BLaER1 treated with 17β-estradiol and CSF1 and Interleukin-3, amounts not matched to agents 10 nM and 100 nM (cell line): ENCODE results near the gene BORA.
"Not testable (repeated sequence)": the region's sequence is repeated elsewhere in the genome, so short reads cannot be mapped to it uniquely, and the experiment has no call there.

ENCODE experiments used
- H3K27ac ChIP-seq, 11 experiments: shearing (Covaris generic); formaldehyde crosslinking; 2 replicates each; pipeline ENCODE4 v1.8.1; 2022
- H3K27me3 ChIP-seq, 11 experiments: shearing (Covaris generic); formaldehyde crosslinking; 2 replicates each; pipeline ENCODE4 v1.8.1; 2022
- H3K36me3 ChIP-seq, 11 experiments: shearing (Covaris generic); formaldehyde crosslinking; 2 replicates each; pipeline ENCODE4 v1.8.1; 2022
- H3K4me1 ChIP-seq, 10 experiments: shearing (Covaris generic); formaldehyde crosslinking; 2 replicates each; pipeline ENCODE4 v1.8.1; 2022
- H3K4me2 ChIP-seq, 11 experiments: shearing (Covaris generic); formaldehyde crosslinking; 2 replicates each; pipeline ENCODE4 v1.8.1; 2022
- H3K4me3 ChIP-seq, 10 experiments: shearing (Covaris generic); formaldehyde crosslinking; 2 replicates each; pipeline ENCODE4 v1.8.1; 2022
- H3K9ac ChIP-seq, 11 experiments: shearing (Covaris generic); formaldehyde crosslinking; 2 replicates each; pipeline ENCODE4 v1.8.1; 2022
- H3K9me3 ChIP-seq, 11 experiments: shearing (Covaris generic); formaldehyde crosslinking; replicated peaks in 1 of 11; 2 replicates each; pipeline ENCODE4 v1.8.1; 2022
- H4K20me1 ChIP-seq, 11 experiments: shearing (Covaris generic); formaldehyde crosslinking; 2 replicates each; pipeline ENCODE4 v1.8.1; 2022
- Cebpa-rat ChIP-seq, 11 experiments: shearing (Covaris generic); IDR thresholded peaks; 2 replicates each; pipeline ENCODE4 v1.8.1; 2022

The BORA gene

DNA sequence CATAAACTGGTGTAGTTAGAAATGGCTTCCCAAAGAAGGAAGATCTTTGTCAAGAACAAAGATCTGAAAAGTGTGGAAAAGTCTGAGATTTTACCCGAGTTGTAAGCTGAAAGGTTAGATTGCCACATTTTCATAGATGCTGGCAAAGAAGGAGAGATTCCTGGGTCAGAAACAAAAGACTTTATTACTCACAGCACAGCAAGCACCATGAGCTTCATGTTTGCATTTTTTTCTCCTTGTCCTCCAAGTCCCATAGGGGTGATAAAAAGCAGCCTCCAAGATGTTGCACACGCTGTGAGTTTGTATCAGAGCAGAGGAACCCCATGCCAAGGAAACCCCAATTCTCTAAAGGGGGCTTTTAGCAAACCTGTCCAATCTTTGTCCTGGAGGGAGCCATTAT, 29.6 kb upstream of the BORA start:
- Histone ChIP-seq H3K27me3 (no peaks in the 10 kb centered on the region), H3K9ac (no peak overlapping the region), H3K9me3 (peaks cover under 1 to 4% (median 3%) of the 10 kb centered on the region in 11 experiments), H3K4me3 (no peak overlapping the region), H4K20me1 (no peaks in the 10 kb centered on the region), H3K27ac (no peak overlapping the region), H3K4me2 (no peak overlapping the region), H3K36me3 (no peaks in the 10 kb centered on the region), H3K4me1 (peaks cover 15 to 25% (median 17%) of the 10 kb centered on the region in 10 experiments)
- TF ChIP-seq Cebpa-rat (IDR thresholded peaks at IDR 0.05): no peak

DNA sequence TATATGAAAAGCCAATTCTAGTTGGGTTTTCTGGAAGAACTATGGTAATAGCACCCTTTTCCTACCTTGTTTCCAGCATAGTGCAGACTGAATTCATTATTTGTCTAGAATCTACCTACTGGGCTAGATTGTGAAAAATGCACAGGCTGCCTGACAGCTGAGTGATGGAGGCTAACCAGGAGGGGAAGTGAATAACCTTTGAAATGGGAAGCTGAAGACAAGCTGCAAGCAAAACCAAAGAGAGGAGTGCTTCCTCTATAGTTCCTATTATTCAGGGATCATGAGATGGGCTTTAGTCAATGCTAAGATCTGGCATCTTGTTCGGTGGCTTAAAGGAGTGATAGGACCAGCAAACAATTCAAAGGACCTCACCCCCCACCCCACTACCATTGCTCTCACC, 27.2 kb upstream of the BORA start:
- peak overlapping the region; percentile 47 to 80 (median 65) for H3K4me2 ChIP-seq
- H3K9me3 ChIP-seq: peaks cover 0 to 2% (median under 1%) of the 10 kb centered on the region in 11 experiments; a peak in 8 of 22 replicates
- H3K36me3 ChIP-seq: peaks cover 0 to under 1% (median 0%) of the 10 kb centered on the region in 11 experiments; a peak in 6 of 22 replicates
- TF ChIP-seq Cebpa-rat (IDR thresholded peaks at IDR 0.05): no peak
- no peak overlapping the region for H3K4me3 ChIP-seq
- peak overlapping the region in 3 of 11 experiments; percentile 32 to 55 (median 40); a peak in 1 of 22 replicates for H3K27ac ChIP-seq
- peaks cover 15 to 25% (median 17%) of the 10 kb centered on the region in 10 experiments for H3K4me1 ChIP-seq
- no peaks in the 10 kb centered on the region for H4K20me1 ChIP-seq
- H3K9ac ChIP-seq: no peak overlapping the region
- H3K27me3 ChIP-seq: no peaks in the 10 kb centered on the region

DNA sequence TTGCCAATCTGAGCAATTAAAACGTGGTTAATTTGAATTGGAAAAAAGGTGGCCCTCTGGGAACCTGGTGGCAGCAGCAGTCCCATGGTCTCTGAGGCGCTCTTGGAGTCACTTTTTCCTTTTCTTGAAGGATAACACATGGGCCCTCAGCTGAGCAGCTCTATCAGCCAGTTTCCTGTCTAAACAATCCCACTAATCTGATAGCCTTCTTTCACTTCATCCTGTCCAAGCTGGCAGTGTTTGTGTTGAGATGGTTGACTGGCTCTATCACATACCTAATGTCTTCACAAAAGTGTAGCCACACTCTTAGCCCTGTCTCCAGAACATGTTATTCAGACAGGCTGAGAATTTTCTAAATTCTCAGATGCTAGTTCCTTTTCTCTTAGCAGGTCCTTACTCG, 10.9 kb upstream of the BORA start:
- Histone ChIP-seq H3K4me3 (no peak overlapping the region), H3K4me1 (no peaks in the 10 kb centered on the region), H3K36me3 (peaks cover 85 to 100% (median 95%) of the 10 kb centered on the region in 11 experiments), H3K4me2 (no peak overlapping the region), H3K27me3 (no peaks in the 10 kb centered on the region), H3K9ac (no peak overlapping the region), H3K27ac (no peak overlapping the region), H4K20me1 (peaks cover 6 to 57% (median 14%) of the 10 kb centered on the region in 11 experiments; a peak in 13 of 22 replicates), H3K9me3 (peaks cover 16 to 65% (median 57%) of the 10 kb centered on the region in 11 experiments)
- TF ChIP-seq Cebpa-rat (IDR thresholded peaks at IDR 0.05): no peak

DNA sequence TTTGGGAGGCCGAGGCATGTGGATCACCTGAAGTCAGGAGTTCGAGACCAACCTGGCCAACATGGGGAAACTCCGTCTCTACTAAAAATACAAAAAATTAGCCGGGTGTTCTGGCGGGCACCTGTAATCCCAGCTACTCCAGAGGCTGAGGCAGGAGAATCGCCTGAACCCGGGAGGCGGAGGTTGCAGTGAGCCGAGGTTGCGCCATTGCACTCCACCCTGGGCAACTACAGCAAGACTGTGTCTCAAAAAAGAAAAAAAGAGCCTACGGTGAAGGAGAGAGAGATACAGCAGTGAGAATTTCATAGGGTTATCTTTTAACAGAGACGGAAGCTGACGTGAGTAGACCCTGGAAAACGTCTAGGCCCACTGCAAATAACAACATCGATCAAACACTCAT, 1.5 kb upstream of the BORA start:
- peaks cover 0 to 28% (median 13%) of the 10 kb centered on the region in 11 experiments; a peak in 13 of 22 replicates for H4K20me1 ChIP-seq
- H3K4me1 ChIP-seq: peaks cover 15 to 38% (median 29%) of the 10 kb centered on the region in 10 experiments
- H3K36me3 ChIP-seq: peaks cover 5 to 69% (median 60%) of the 10 kb centered on the region in 11 experiments; a peak in 21 of 22 replicates
- H3K27me3 ChIP-seq: not testable (repeated sequence)
- peak overlapping the region in 10 of 11 experiments; percentile 84 to 93 (median 88); a peak in 17 of 22 replicates for H3K9ac ChIP-seq
- peak overlapping the region; percentile 78 to 94 (median 85); a peak in 19 of 20 replicates for H3K4me3 ChIP-seq
- H3K9me3 ChIP-seq: peaks cover 0 to 31% (median 12%) of the 10 kb centered on the region in 11 experiments; a peak in 12 of 22 replicates
- H3K27ac ChIP-seq: peak overlapping the region in 3 of 11 experiments; percentile 87 to 91 (median 89); a peak in 3 of 22 replicates
- peak overlapping the region; percentile 77 to 95 (median 85) for H3K4me2 ChIP-seq

DNA sequence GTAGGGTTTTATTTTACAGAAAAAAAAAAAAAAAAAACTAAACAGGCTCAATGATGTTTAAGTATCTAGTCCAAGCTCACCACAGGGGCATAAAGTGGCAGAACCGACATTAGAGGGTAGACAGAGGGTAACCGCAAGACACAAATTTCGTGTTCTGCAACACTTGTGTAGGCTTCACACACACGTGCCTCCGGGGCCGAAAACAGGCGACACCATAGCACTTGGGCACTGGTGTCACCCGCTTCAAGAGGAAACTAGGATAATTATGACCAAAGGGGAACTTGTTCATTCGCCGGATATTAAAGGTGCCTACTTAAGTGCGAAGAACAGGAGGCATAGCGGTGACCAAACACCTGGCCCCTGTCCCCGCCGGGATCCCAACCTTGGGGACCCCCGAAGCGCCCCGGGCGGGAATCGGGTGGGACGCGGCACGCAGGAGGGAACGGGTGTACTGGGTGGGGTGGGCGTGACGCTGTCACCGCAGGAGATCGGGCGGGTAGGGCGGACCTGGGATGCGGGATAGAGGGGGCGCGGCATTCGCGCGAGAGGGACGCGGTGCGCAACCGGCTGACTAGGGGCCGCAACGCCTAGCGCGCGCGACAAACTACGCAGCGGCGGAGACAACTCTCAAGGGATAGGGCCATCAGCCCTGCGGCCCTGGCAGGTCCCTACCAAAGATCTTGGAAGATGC, 852 bp upstream of the BORA start:
- H3K4me1 ChIP-seq: peaks cover 15 to 38% (median 29%) of the 10 kb centered on the region in 10 experiments
- peaks cover 0 to 21% (median 8%) of the 10 kb centered on the region in 11 experiments; a peak in 10 of 22 replicates for H4K20me1 ChIP-seq
- H3K9ac ChIP-seq: peak overlapping the region; percentile 84 to 93 (median 88)
- H3K9me3 ChIP-seq: peaks cover 0 to 25% (median 7%) of the 10 kb centered on the region in 11 experiments; a peak in 11 of 22 replicates
- peaks cover 6 to 69% (median 60%) of the 10 kb centered on the region in 11 experiments; a peak in 21 of 22 replicates for H3K36me3 ChIP-seq
- peak overlapping the region; percentile 78 to 94 (median 85) for H3K4me3 ChIP-seq
- H3K27me3 ChIP-seq: no peaks in the 10 kb centered on the region
- H3K4me2 ChIP-seq: peak overlapping the region; percentile 77 to 95 (median 85)
- no peak for TF ChIP-seq Cebpa-rat (IDR thresholded peaks at IDR 0.05)
- H3K27ac ChIP-seq: peak overlapping the region; percentile 65 to 91 (median 88); a peak in 21 of 22 replicates

DNA sequence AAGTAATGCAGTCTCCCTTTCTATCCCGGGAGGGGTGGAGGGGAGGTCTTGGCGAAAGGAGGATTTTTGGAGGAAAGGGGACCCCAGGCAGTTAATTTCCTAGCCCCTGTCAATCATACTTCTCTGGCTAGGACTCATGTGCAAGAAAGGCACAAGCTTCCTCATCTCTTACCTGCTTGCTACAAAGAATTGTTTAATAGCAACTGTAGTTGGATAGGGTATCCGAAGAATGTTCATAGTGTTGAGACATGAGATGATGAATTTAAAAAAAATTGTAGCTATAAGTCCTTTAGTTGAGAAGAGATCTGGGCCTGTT, 525 bp downstream of the BORA start:
- Histone ChIP-seq H3K4me3 (peak overlapping the region; percentile 78 to 94 (median 85)), H3K36me3 (peaks cover 18 to 69% (median 58%) of the 10 kb centered on the region in 11 experiments), H3K27me3 (no peaks in the 10 kb centered on the region), H3K9ac (peak overlapping the region; percentile 82 to 93 (median 88)), H3K4me2 (peak overlapping the region; percentile 86 to 98 (median 92)), H3K9me3 (peaks cover 0 to 12% (median 0%) of the 10 kb centered on the region in 11 experiments; a peak in 7 of 22 replicates), H3K4me1 (peaks cover 15 to 38% (median 29%) of the 10 kb centered on the region in 10 experiments), H3K27ac (peak overlapping the region; percentile 54 to 91 (median 88); a peak in 21 of 22 replicates), H4K20me1 (peaks cover 0 to 11% (median 0%) of the 10 kb centered on the region in 11 experiments; a peak in 5 of 22 replicates)
- no peak for TF ChIP-seq Cebpa-rat (IDR thresholded peaks at IDR 0.05)

DNA sequence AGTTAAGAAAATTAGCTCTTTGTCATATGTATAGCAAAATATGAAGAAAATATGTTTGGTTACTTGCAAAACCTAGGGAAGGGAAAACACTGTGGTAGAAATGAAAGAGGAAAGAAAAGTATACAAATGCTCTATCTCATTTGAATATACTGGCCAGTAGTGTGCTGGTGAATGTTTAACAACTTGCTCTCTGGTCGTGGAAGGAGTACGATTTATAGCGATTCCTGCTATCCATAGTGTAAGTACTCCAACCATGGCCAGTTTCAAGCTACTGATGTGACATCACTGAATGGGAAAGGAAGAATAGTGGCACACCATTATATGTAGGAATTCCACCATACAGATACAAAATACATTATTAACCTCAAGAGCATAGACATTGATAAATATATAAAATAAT, 9.3 kb downstream of the BORA start:
- no peaks in the 10 kb centered on the region; a peak in 1 of 22 replicates for H3K9me3 ChIP-seq
- no peak overlapping the region for H3K4me2 ChIP-seq
- H4K20me1 ChIP-seq: peaks cover 0 to 19% (median 4%) of the 10 kb centered on the region in 11 experiments; a peak in 9 of 22 replicates
- H3K36me3 ChIP-seq: peaks cover 61 to 98% (median 85%) of the 10 kb centered on the region in 11 experiments
- TF ChIP-seq Cebpa-rat (IDR thresholded peaks at IDR 0.05): no peak
- H3K9ac ChIP-seq: no peak overlapping the region
- no peak overlapping the region for H3K4me3 ChIP-seq
- H3K27ac ChIP-seq: no peak overlapping the region
- H3K4me1 ChIP-seq: no peaks in the 10 kb centered on the region
- H3K27me3 ChIP-seq: no peaks in the 10 kb centered on the region

DNA sequence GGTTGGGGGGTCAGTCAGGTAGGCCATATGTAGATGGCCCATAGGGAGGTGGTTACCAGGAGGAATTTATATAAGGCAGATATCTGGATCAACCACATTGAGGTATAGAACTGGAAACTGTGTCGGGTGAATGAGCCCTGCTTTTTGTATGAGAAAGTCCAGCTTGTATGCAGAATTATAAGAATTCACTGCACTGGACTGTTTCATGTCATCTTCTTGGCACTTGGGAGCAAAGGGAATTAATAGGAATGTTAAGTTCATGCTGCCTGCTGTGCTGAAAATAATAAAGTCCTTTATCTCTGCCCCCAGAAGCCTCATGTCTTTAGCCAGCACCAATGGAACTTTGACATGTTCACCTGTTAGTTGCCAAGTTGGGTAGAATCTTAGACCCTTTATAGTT, 12.3 kb downstream of the BORA start:
- Histone ChIP-seq H3K4me2 (no peak overlapping the region), H3K9ac (no peak overlapping the region), H3K36me3 (peaks cover 65 to 100% (median 87%) of the 10 kb centered on the region in 11 experiments), H3K27me3 (no peaks in the 10 kb centered on the region), H4K20me1 (peaks cover 0 to 22% (median 4%) of the 10 kb centered on the region in 11 experiments; a peak in 10 of 22 replicates), H3K4me3 (no peak overlapping the region), H3K27ac (no peak overlapping the region), H3K9me3 (no peaks in the 10 kb centered on the region), H3K4me1 (no peaks in the 10 kb centered on the region)
- no peak for TF ChIP-seq Cebpa-rat (IDR thresholded peaks at IDR 0.05)

DNA sequence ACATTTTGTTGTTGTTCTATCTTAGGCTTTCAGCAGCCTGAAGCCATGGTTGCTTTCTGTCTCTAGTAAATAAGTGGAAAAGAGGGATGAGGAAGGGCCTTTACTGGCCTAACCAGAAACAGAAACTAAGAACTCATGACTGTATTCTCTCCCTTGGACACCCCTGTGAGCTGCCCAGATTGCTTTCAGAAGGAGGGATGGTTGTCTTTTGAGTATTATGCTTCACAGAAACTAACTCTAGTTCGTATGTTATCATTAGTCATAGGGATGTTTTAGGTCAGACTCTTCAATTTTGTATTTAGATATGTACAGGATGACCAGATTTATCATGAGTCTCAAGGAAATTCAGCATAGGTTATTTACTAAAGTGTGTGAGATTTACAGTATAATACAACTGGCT, 17.5 kb downstream of the BORA start:
- Histone ChIP-seq H3K4me1 (no peaks in the 10 kb centered on the region), H3K36me3 (peaks cover 79 to 100% (median 94%) of the 10 kb centered on the region in 11 experiments), H3K4me2 (no peak overlapping the region), H3K9ac (no peak overlapping the region), H3K9me3 (no peaks in the 10 kb centered on the region), H4K20me1 (peaks cover 0 to 44% (median 18%) of the 10 kb centered on the region in 11 experiments; a peak in 15 of 22 replicates), H3K4me3 (no peak overlapping the region), H3K27me3 (no peaks in the 10 kb centered on the region), H3K27ac (no peak overlapping the region)
- no peak for TF ChIP-seq Cebpa-rat (IDR thresholded peaks at IDR 0.05)
